NB4 (cell line): ENCODE results near the gene TBC1D22A.

Source experiments
- DNase-seq: peaks from one replicate; pipeline ENCODE4 v3.0.0; 2010; ENCODE audit warnings: low read depth
- H3K4me3 ChIP-seq: one replicate; pipeline ENCODE4 v1.5.1; 2011; ENCODE audit warnings: mild to moderate bottlenecking, low read depth, low read length, moderate library complexity
- CTCF ChIP-seq: IDR thresholded peaks from one replicate; pipeline ENCODE4 v1.5.1; 2012; ENCODE audit warnings: low read depth, low read length
- MAX ChIP-seq: IDR thresholded peaks from 2 replicates; pipeline ENCODE4 v1.6.1; 2011; ENCODE audit warnings: low read depth, low read length
- MYC ChIP-seq: IDR thresholded peaks from 2 replicates; pipeline ENCODE4 v1.6.1; 2011; ENCODE audit warnings: low read depth, low read length
- POLR2A ChIP-seq: IDR thresholded peaks from 2 replicates; pipeline ENCODE4 v1.6.1; 2011; ENCODE audit warnings: mild to moderate bottlenecking; ENCODE audit not compliant: insufficient read length; ENCODE audit errors: extremely low read depth

TBC1D22A gene

GRCh38 chr22:46970411-46971098 lies 208.1 kb downstream of the TBC1D22A start:
- TF ChIP-seq POLR2A (no peak), CTCF (no peak), MAX (no peak), MYC (no peak)
- no peak for DNase-seq
- no peak overlapping the region for H3K4me3 ChIP-seq

GRCh38 chr22:46971099-46971763 lies 208.8 kb downstream of the TBC1D22A start:
- H3K4me3 ChIP-seq, result no peak overlapping the region
- no peak for TF ChIP-seq MYC
- TF ChIP-seq MAX, result no peak
- no peak for TF ChIP-seq POLR2A
- TF ChIP-seq CTCF, result no peak
- no peak for DNase-seq

- TF ChIP-seq MYC, result no peak
- no peak for TF ChIP-seq MAX
- no peak for TF ChIP-seq POLR2A
- TF ChIP-seq CTCF, result no peak
- no peak overlapping the region for H3K4me3 ChIP-seq
- no peak for DNase-seq
Measured at GRCh38 chr22:46971764-46972125, 209.3 kb downstream of the TBC1D22A start.

GRCh38 chr22:46972256-46972655 lies 209.8 kb downstream of the TBC1D22A start:
- DNase-seq, result no peak
- H3K4me3 ChIP-seq, result no peak overlapping the region
- no peak for TF ChIP-seq MAX
- TF ChIP-seq CTCF, result no peak
- no peak for TF ChIP-seq MYC
- TF ChIP-seq POLR2A, result no peak

GRCh38 chr22:46972901-46973831 lies 210.7 kb downstream of the TBC1D22A start:
- no peak for TF ChIP-seq POLR2A
- no peak for TF ChIP-seq MAX
- no peak for TF ChIP-seq MYC
- no peak for TF ChIP-seq CTCF
- DNase-seq, result no peak
- H3K4me3 ChIP-seq, result no peak overlapping the region
